GM18519 (cell line): Measurements from ENCODE around the gene RBFOX1.

Experiments
- ATAC-seq: cut with Tn5 transposase; IDR thresholded peaks from one replicate; pipeline ENCODE4 v1.9.1; 2021; ENCODE audit warnings: mild to moderate bottlenecking, moderate library complexity; ENCODE audit not compliant: unreplicated experiment, low FRiP score

RBFOX1 gene

GRCh38 chr16:7333180-7333725, 608 bp downstream of the RBFOX1 start:
- no peak for ATAC-seq

DNA sequence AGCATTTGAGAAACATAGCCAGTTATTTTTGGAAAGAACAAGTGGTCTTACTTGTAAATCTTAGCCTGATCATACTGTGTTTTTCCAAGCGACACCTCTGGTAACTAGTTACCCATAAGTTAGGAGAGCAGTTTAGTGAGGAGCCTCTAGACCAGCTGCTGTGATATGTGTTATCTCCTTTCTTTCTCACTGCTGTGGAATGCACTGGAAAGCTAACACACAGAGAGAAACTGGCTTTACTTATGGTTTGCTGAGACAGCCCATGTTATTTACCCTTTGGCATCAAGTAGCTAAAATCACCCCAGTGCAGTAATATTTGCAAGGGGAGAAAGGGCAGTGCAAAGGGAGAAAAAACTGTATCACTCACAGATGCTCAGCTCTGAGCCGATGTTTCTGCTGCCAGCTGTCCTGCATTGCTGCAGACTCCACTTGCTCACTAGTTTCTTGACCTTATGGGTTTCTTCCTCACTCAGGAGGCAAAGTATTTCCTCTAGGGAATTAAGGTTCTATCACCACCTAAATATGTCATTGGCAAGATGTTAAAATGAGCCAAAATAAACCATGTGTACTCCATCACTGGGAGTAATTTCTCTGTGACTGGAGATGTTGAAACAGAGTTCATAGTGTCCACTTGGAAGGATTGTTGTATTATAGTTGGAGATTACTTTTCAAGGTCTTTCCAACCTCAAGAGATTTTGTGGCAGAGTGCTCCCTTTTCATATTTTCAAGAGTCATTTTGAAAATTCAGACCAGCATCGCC, 2.3 kb downstream of the RBFOX1 start:
- ATAC-seq, result no peak

- ATAC-seq, result no peak
Observed at GRCh38 chr16:7335991-7336634, 3.5 kb downstream of the RBFOX1 start.

- ATAC-seq, result no peak
Observed at GRCh38 chr16:7336742-7337141, 4.1 kb downstream of the RBFOX1 start.

- no peak for ATAC-seq
Observed at GRCh38 chr16:7338826-7339225, 6.2 kb downstream of the RBFOX1 start.

DNA sequence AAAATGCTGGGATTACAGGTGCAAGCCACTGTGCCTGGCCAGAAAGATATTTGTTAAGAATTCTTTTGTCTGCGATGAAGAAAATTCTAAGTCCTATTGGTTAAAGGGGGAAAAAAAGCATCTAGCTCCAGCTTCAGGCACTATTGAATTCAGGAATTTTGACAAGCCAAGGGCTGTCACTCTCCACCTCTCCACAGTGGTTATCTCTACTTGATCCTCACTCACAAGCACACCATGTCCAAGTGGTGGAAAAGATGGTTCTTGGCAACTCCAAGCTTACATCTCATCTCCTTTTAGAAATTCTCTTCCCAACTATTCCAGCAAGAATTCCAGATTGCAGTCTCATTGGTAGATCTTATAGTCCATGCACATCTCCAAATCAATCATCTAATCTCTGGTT, 7.1 kb downstream of the RBFOX1 start:
- no peak for ATAC-seq

GRCh38 chr16:7340938-7341337, 8.3 kb downstream of the RBFOX1 start:
- no peak for ATAC-seq

DNA sequence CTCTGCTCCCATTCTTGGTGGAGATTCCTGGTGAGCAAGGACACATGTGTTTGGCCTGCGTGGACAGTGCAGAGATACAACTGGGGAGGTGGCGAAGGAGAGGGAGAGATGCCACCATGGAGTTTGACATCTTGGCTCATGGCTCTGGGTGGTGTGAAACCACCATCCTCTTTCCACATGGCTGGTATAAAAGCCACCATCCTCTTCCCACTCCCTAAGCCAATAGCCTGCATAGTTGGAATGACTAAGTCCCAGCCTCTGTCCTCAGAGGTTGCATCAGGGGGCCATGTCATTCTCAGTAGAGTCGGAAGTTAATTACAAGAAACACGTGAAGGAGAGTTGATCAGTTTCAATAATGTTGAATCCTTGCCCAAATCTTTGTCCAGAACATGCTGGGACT, 10.0 kb downstream of the RBFOX1 start:
- no peak for ATAC-seq

DNA sequence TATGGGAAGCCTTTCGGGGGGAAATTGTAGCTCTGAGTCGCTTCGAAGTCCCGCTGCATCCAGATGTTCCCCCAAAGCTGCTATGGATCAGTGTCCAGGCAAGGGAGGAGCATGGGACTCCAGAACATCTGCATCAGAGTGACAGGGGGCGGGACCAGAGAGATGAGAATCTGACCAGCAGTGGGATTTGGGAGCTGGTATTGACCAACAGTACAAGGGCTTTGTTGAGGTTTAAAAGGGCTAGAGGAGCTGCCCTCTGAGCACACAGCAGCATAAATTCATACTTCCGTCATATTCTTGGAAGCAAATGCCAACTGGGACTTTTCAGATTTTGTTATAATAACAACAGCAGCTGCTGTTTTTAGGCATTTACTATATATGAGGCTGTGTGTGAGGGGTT, 10.6 kb downstream of the RBFOX1 start:
- ATAC-seq, result no peak

DNA sequence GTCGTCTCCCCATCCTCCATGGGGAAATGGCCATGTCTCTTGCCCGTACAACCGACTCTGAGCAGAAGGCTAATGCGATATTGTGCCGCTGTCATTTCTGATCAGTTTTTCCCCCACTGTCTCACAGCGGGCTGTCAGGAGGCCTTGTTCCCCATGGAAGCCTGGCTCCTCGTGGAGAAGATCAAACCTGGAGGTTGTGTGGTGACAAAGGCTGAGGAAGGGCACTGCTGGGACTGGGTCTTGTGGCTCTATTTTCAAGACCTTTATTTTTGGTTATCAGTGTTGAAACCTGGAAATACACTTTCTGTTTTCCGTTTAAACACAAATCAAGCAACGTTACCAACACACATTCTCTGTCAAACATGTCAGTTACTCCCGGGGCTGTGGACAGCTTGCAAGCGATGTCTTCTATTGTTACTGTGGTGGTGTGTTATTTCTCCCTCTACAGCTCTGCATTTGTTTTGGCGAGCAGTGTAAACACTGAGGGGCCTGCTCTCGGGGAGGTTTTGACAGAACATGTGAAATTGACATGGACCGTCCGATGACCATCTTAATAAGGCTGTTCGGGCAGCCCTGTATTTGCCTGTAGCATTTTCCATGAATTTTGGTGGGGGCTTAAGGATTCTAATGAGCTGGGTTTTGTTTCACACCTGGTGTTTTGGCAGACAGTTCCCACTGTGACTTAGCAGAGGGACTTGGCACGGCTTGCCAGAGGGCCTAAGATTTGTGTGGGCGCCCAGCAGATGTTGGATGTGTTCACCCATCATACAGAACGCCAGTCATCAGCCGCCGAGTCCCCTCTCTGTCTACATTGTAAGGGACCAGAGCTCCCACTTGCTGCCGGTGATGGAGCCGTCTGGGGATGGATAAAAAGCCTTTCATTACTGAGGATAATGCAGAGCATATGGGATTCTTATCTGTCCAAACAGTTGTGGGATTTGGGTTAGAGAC, 12.5 kb downstream of the RBFOX1 start:
- ATAC-seq, result no peak

- no peak for ATAC-seq
Observed at GRCh38 chr16:7350806-7351205, 18.2 kb downstream of the RBFOX1 start.

- no peak for ATAC-seq
Observed at GRCh38 chr16:7351610-7352510, 19.2 kb downstream of the RBFOX1 start.

DNA sequence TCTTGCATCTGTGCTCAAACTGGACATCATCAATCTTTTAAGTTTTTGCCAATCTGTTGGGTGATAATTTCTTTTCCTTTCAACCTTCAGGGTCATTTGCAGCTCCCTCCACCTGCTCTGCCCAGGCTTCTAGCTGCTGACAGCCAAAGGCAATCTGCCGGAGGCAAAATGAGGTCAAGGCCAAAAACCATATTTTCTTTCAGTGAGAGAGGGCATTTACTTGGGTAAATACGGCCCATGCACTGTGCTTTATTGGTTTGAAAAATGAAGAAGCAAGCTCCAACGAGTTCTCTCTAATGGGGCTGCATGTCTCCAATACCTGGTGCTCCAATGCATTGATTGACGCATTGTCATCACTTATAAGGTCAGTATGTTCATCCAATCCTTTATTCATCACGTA, 23.1 kb downstream of the RBFOX1 start:
- ATAC-seq, result no peak

- ATAC-seq, result no peak
Observed at GRCh38 chr16:7361416-7362129, 28.9 kb downstream of the RBFOX1 start.

DNA sequence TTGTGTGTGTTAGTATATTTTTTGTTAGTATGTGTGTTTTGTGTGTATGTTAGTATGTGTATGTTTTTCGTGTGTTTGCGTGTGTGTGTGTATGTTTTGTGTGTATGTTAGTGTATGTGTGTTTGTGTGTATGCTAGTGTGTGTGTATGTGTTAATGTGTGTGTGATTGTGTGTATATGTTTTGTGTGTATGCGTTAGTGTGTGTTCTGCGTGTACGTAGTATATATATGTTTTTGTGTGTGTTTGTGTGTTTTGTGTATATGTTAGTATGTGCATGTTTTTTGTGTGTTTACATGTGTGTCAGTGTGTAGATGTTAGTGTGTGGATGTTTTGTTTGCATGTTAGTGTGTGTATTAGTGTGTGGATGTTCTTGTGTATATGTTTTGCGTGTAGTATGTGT, 29.6 kb downstream of the RBFOX1 start:
- no peak for ATAC-seq

DNA sequence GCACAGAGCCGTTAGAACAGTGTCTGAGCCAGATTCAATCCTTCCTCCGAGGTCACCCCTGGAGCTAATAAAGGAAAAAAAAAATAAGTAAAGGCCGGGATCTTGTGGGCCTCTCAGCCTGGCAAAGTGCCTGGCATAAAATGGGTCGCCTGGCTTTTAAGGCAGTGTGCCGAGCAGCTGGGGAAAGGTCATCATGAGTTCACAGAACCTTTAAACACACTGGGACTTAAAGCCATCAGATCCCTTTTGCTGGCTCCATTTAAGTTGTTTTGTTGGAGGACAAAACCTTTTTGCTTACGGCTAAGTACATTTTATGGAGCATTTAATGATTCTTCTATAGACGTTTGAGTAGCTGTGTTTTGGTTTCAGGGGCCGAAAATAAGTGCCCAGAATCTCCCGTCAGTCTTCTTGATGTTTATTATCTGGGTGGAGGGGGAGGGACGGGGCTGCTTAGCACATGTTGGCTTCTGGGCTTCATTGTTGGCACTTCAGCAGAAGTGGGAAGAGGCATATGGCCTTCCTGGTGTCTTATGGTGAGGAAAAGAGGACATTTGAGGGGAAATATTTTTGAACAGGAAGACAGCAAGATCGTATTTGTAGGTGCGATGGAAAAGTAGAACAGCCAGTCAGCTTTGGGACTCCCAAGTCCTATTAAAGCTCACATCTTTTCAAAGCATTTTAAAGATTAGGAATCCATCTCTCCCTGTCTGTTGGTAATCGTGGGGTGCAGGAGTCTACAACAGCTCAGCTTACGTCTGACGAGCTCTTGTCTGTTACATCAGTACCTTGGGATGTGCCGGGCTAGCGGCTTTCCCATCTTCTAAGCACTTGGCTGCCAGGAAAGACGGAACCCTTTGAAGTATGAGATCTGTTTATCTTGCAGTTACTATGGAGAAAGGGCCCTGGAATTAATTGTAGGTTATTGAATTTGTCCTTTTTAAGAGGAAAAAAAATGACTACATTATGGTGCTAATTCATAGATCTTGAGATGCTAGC, 31.1 kb downstream of the RBFOX1 start:
- no peak for ATAC-seq

DNA sequence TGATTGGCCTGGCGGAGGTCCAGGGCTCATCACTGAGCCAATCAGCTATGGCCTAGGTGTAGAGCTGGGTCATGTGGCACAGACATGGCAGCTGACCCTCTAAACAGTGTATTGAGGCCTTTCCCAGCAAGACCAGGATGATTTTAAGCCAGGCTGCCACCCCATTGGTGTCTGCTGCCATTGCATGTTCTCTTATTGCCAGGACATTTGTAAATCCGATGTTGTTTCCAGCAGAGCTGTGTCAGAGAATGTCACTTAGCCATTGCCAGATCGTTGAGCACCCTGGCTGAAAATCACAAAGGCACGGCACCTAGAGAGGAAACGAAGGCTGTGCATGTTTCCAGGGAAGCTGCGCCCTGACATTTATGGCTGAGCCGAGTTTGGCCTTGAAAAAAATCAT, 33.4 kb downstream of the RBFOX1 start:
- ATAC-seq, result no peak
